GM18519 (cell line): ENCODE data around the gene RNU7-1.

Source experiments
- ATAC-seq: cut with Tn5 transposase; IDR thresholded peaks from one replicate; pipeline ENCODE4 v1.9.1; 2021; ENCODE audit warnings: mild to moderate bottlenecking, moderate library complexity; ENCODE audit not compliant: unreplicated experiment, low FRiP score

The RNU7-1 gene

DNA sequence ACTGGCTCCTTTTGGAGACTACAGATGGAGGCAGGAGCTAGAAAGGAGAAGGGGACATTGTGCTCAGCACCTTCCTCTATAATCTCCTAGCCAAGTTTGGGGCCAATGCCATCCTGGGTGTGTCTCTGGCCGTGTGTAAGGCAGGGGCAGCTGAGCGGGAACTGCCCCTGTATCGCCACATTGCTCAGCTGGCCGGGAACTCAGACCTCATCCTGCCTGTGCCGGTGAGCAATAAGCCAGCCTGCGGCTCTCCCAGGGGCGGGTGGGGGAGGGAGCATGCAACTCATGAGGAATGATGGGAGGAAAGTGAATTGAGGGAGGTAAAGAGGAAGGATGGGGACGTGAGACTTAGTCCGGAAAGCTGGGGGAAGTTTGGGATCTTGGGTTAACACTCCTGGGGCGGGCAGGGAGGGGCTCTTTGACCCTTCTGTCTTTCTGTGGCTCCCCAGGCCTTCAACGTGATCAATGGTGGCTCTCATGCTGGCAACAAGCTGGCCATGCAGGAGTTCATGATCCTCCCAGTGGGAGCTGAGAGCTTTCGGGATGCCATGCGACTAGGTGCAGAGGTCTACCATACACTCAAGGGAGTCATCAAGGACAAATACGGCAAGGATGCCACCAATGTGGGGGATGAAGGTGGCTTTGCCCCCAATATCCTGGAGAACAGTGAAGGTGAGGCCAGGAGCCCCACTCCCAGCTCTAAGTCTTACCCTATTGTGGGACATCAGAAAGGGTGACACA lies 26.0 kb upstream of the RNU7-1 start:
- ATAC-seq = no peak

DNA sequence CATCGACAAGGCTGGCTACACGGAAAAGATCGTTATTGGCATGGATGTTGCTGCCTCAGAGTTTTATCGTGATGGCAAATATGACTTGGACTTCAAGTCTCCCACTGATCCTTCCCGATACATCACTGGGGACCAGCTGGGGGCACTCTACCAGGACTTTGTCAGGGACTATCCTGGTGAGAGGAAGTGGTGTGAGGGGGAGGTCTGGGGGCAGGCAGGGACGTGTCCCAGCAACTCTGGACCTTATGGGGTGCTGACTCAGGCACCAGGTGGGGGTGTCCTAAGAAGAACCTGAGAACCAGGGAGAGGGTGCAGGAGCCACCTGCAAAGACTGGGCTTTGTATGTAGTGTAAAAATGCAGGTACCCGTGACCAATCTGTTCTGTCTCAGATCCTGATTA lies 24.0 kb upstream of the RNU7-1 start:
- no peak for ATAC-seq

DNA sequence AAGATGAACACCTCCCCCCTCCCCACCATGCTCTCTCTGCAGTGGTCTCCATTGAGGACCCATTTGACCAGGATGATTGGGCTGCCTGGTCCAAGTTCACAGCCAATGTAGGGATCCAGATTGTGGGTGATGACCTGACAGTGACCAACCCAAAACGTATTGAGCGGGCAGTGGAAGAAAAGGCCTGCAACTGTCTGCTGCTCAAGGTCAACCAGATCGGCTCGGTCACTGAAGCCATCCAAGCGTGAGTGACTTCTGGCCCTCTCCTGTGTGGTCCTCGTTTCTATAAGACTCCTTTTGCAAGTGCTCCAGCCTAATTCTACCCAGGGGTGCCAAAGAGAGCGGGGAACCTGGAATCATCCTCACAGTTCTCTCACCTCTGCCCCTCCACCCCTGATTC lies 22.1 kb upstream of the RNU7-1 start:
- no peak for ATAC-seq

DNA sequence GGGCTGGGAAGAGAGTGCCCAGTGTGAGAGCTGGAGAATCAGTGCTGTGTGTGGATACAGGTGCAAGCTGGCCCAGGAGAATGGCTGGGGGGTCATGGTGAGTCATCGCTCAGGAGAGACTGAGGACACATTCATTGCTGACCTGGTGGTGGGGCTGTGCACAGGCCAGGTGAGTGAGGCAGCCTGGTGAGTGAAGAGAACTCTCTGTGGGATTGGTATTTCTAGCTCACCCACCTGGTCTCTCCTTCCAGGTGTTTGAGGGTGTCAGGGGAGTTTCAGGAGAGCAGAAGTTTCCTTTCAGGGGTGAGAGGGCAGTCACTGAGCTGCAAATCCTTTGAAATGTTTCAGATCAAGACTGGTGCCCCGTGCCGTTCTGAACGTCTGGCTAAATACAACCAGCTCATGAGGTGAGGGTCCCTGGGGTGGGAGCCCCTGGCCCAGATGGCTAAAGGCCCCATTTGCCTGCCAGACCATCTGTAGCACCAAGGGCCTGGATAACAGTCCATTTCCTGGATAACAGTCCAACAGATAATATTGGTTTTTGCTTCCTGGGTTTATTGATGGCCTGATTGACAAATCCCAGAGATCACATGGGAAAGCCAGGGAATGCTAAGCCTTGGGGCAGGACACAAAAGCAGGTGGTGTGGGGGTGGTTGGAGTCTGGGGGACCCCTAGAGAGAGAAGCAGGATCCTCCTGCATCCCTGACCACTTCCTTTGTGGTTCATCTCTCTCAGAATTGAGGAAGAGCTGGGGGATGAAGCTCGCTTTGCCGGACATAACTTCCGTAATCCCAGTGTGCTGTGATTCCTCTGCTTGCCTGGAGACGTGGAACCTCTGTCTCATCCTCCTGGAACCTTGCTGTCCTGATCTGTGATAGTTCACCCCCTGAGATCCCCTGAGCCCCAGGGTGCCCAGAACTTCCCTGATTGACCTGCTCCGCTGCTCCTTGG lies 21.3 kb upstream of the RNU7-1 start:
- no peak for ATAC-seq

DNA sequence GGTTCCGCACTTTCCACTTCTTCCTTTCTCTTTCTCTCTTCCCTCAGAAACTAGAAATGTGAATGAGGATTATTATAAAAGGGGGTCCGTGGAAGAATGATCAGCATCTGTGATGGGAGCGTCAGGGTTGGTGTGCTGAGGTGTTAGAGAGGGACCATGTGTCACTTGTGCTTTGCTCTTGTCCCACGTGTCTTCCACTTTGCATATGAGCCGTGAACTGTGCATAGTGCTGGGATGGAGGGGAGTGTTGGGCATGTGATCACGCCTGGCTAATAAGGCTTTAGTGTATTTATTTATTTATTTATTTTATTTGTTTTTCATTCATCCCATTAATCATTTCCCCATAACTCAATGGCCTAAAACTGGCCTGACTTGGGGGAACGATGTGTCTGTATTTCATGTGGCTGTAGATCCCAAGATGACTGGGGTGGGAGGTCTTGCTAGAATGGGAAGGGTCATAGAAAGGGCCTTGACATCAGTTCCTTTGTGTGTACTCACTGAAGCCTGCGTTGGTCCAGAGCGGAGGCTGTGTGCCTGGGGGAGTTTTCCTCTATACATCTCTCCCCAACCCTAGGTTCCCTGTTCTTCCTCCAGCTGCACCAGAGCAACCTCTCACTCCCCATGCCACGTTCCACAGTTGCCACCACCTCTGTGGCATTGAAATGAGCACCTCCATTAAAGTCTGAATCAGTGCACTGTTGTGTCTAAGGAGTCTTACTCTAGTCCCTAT lies 20.4 kb upstream of the RNU7-1 start:
- no peak for ATAC-seq

DNA sequence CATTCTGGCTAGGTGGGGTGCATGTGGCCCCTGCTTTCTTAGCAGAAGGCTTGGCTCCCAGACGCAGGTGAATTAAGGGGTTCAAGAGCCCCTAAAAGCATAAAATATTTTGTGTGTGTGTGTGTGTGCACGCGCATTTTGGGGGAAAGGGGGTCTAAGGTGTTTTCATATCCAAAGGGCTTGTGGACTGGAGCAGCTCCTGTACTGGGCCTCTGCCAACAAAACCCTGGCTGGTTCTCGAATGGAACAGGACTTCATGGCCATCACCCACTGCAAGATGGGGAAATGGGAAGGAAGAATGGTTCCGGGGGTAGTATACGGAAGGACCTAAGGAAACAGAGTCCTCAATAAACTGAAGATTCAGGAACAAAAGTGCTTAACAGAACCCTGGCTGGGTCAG lies 19.8 kb upstream of the RNU7-1 start:
- no peak for ATAC-seq

DNA sequence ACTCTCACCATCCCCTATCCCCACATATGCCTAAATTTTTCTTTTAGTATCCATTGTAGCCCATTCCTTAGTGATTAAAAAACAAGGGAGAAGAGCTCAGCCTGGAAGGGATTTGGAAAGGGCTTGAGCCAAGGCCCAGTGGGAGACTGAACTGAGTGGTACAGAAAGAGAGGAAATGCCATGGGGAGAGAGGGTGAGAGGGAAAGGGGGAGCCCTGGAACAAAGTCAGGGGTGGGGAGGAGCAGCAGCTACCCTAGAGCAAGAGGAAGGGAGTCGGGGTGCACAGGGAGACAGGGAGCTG lies 18.4 kb upstream of the RNU7-1 start:
- ATAC-seq = no peak

DNA sequence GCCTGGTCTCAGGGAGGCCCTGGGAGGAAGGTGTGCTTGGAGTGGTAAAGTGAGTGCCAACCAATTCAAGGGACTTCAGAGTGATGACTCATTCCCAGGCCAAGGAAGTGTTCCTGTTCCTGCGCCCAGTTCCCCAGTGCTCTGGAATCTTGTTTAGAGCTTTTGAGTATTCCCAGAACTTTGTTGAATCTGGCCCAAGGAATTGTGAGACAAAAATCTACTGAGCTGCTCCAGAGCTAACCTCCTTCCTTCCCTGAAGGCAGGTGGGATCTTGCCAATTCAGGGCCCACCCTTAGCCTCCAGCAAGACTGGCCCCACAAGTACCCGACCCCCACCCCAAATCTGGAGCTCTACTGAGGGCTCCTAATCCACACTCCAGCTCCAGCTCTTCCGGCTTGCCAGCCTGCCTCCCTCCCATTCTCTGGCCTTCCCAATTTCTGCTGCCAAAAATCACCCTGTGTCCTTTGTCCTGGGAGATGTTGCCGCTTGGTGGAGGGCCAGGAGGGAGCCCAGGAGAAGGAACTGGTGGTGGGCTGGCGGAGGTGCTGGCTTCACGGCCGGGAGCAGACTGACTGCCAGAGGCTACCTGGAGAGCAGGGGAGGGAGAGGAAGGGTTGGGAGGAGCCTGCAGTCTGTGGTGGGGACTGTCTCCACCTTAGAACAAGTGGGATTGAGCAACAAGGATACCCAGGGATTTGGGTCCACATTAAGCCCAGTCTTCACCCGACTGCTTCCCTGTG lies 17.9 kb upstream of the RNU7-1 start:
- no peak for ATAC-seq

DNA sequence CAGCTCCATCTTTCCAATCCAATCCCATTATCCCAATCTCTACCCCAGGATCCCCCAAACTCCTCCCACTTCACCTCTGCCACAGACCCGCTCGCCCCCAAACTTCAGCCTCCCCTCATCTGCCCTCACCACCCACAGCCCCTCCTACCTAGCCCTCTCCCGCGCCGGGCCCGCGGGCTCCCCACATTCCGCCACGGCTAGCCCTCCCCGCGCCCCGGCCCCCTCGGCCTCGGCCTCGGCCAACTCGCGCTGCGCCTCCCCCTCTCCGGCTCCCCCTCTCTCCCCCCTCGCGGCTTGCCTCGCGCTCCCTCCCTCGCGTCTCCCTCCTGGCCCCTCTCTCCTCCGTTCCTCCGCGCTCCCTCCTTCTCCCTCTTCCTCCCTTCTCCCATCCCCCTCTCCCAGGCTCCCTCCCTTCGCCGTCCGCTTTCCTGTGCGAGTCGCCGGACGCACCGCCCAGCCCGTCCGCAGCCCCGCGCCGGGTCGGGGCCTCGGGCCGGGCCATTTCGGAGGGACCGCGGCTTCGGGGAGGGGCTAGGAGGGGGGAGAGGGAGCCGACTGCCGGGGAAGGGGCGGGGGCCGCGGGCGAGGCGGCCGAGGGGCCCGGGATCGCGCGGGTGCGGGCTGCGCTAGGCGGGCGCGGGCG lies 16.1 kb upstream of the RNU7-1 start, which contains the start of gene ATN1:
TSS of gene ATN1 (plus strand) at position 581 of the 643 bp plus-strand sequence. CDS start 6,043 bp downstream, outside the sequence.
- ATAC-seq = no peak

DNA sequence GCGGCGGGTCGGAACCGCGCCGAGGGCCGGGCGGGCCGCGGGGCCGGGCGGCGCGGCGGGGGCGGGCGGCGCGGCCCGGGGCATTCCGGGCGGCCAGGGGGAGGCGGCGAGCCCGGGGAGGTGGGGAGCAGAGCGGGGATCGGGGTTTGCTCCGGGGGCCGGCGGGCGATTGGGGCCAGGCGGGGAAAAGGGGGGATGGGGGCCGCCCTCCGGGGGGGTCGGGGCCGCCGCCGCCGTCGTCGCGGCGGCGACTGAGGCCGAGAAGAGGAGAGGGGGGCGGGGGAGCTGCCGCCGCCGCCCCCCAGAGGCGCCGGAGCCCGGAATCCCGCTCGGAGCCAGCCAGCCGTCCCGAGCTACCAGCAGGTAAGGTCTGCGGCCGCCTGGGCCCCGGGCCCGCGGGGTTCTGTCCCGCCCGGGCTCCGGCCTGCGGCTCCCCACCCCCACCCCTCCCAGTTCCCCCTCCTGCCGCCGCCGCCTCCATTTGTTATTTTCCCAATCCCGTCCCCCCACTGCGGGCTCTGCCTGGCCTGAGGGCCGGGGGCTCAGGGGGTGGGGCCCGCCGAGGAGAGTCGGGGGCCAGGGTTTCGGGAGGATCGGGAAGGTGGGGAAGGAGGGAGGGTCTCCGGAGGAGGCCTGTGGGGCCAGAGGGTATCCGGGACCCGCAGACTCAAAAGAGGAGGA lies 15.5 kb upstream of the RNU7-1 start:
- ATAC-seq = no peak

DNA sequence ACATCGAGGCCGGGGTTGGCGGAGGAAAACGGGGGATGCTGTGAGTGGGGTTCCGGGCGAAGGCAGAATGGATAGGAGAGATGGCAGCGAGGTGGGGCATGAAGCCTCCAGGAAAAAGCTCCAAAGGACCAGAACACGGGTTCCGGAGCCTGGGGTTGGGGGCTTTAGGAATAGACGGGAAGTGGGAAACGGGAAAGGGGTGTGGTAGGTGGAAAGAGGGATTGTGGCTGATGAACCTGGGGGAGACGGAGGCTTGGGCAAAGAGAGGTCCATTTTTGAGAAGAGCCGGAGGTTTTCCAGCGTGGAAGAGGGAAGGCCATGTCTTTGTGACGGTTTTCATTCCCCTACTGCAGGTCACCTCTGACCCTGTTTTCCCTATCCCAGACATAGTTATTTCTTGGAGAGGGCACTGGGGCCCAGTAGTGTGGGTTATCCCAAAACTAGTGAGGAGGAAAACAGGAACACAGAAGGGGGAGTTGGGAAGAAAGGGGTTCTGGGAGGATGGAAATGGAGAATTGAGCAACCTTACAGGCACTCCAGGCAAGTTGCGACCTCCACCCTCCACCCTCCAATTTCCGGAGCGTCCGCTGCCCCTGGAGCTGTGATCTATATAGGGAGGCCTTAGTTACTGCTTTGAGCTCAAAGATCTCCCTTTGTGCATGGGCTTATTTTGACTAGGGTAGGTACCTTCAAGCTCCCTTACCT lies 14.8 kb upstream of the RNU7-1 start:
- no peak for ATAC-seq

DNA sequence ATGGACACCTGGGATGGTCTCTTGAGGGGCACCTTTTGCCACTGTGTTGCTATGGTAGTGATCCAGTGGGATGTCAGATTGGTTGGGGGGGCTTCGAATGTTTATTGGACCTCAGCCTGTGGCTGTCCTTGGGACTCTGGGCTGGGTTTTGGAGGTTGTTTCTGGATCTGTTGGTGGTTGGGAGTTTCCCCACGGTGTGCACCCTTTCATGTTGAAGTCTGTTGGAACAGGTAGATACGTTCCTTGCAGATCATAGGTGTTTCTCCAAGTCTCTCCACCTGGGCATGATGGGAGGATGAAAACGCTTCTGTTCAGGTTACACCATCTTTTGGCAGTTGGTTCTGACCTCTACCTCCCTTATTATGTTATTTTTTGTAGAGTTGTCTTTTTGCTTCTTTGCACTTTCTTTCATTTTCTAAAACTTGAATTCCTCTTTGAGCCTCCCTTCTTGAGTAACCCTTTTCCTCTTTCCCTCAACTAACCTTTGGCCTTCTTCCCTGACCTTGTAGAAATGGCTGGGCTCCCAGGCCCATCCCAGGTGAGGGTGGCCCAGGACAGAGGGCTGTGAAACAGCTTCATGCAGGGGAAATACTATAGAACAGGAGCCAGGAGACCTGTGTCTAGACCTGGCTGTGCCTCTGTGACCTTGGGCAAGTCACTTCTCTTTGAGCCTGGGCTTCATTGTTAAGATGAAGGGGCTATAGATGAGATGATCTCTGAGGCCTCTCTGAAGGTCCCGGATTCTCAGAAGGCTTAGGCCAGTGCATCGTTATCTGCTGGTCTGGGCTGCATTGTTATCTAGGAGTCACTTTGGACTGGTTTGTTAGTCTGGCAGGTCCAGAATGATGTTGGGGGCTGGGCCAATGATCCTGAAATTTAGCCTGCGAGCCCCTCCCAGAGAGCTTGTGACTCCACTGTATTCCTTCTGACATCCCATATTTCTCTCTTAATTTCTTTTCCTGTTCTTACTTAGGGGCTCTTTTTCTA lies 13.9 kb upstream of the RNU7-1 start:
- no peak for ATAC-seq

DNA sequence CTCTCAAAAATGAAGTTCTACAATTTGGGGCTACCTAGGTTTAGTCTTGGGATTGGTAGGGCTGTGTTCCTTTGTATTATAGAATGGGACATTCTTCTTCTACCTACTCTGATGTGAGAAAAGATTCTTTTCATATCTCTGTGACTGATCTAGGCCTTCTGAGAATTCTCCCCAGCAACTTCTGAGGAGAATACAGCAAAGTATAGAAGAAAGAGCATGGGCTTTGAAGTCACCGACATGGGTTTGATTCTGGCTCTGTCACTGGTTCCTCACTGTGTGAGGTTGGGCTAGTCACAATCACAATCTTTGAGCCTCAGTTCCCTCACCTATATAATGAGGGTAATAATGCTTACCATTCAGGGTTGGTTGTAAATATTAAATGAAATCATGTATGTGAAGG lies 10.8 kb upstream of the RNU7-1 start:
- ATAC-seq = no peak

DNA sequence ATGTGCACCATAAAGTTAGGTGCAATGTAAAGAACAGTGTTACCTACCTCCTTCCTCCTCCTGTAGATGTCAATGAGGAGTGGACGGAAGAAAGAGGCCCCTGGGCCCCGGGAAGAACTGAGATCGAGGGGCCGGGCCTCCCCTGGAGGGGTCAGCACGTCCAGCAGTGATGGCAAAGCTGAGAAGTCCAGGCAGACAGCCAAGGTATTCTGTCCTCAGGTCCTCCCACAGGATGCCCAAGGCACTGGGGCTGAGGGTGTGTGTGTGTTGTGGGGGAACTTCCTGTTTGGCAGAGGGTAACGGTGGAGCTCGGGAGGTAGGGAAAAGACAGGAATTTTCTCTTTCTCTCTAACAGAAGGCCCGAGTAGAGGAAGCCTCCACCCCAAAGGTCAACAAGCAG lies 9.5 kb upstream of the RNU7-1 start:
- no peak for ATAC-seq

DNA sequence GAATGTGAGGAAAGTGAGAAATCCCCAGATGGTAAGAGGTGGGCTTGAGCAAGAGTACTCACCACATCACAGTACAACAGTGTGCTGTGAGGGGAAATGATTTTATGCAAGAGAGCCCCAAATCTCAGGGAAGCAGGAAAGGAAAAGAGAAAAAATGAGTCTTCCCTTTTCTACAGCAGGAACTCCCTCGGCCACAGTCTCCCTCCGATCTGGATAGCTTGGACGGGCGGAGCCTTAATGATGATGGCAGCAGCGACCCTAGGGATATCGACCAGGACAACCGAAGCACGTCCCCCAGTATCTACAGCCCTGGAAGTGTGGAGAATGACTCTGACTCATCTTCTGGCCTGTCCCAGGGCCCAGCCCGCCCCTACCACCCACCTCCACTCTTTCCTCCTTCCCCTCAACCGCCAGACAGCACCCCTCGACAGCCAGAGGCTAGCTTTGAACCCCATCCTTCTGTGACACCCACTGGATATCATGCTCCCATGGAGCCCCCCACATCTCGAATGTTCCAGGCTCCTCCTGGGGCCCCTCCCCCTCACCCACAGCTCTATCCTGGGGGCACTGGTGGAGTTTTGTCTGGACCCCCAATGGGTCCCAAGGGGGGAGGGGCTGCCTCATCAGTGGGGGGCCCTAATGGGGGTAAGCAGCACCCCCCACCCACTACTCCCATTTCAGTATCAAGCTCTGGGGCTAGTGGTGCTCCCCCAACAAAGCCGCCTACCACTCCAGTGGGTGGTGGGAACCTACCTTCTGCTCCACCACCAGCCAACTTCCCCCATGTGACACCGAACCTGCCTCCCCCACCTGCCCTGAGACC lies 8.0 kb upstream of the RNU7-1 start:
- ATAC-seq = no peak

DNA sequence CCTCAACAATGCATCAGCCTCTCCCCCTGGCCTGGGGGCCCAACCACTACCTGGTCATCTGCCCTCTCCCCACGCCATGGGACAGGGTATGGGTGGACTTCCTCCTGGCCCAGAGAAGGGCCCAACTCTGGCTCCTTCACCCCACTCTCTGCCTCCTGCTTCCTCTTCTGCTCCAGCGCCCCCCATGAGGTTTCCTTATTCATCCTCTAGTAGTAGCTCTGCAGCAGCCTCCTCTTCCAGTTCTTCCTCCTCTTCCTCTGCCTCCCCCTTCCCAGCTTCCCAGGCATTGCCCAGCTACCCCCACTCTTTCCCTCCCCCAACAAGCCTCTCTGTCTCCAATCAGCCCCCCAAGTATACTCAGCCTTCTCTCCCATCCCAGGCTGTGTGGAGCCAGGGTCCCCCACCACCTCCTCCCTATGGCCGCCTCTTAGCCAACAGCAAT lies 7.4 kb upstream of the RNU7-1 start:
- no peak for ATAC-seq
